Lung (tissue), 12 donors: ENCODE results near the gene TRIM45. TPM values are rescaled to one million over a fixed set of nuclear protein-coding genes. Genes with fewer than 3 reads are reported as not detected.

Experiments used
- ATAC-seq: fragments of 200-7000 bp; cut with Tn5 transposase; one replicate; pipeline ENCODE4 v1.9.1; 2020; ENCODE audit warnings: moderate number of reproducible peaks; ENCODE audit not compliant: insufficient read depth, low FRiP score
- DNase-seq, 3 donors: peaks; one replicate each; pipeline ENCODE4 v3.0.0-alpha.2; 2013 to 2017
- H3K27ac ChIP-seq, 2 donors: one replicate each; pipeline ENCODE4 v1.5.1; 2013; ENCODE audit warnings: mild to moderate bottlenecking in 2 of 2, moderate library complexity in 2 of 2, control low read depth in 1 of 2, inconsistent platforms in 1 of 2, low read depth in 1 of 2, low read length in 1 of 2
- H3K27me3 ChIP-seq, 3 donors: one replicate each; pipeline ENCODE4 v1.5.1; 2013; ENCODE audit warnings: low read length in 2 of 3; ENCODE audit not compliant: control insufficient read depth in 3 of 3, insufficient read depth in 3 of 3
- H3K36me3 ChIP-seq, 4 donors: one replicate each; pipeline ENCODE4 v1.5.1; 2013; ENCODE audit warnings: low read length in 4 of 4, mild to moderate bottlenecking in 1 of 4, moderate library complexity in 1 of 4; ENCODE audit not compliant: control insufficient read depth in 4 of 4, insufficient read depth in 4 of 4
- H3K4me1 ChIP-seq, 5 donors: one replicate each; pipeline ENCODE4 v1.5.1; 2013; ENCODE audit warnings: low read length in 5 of 5, mild to moderate bottlenecking in 2 of 5, moderate library complexity in 1 of 5; ENCODE audit not compliant: control insufficient read depth in 5 of 5, insufficient read depth in 5 of 5
- H3K4me3 ChIP-seq: one replicate; pipeline ENCODE4 v1.5.1; 2013; ENCODE audit warnings: mild to moderate bottlenecking, control low read depth, moderate library complexity
- H3K9ac ChIP-seq, 2 donors: one replicate each; pipeline ENCODE4 v1.5.1; 2013; ENCODE audit warnings: low read length in 2 of 2, control low read depth in 1 of 2; ENCODE audit not compliant: insufficient read depth in 1 of 2
- H3K9me3 ChIP-seq, 4 donors: one replicate each; pipeline ENCODE4 v1.5.1; 2013; ENCODE audit warnings: low read length in 3 of 4, mild to moderate bottlenecking in 1 of 4, moderate library complexity in 1 of 4; ENCODE audit not compliant: control insufficient read depth in 4 of 4, insufficient read depth in 3 of 4
- WGBS, 2 donors: extraction: QIAGEN DNeasy Blood & Tissue Kit; methylation state at CpG; one replicate each; pipeline ENCODE4 v1.1.7; 2013; 5-methylcytosine and 5-hydroxymethylcytosine counted together
- polyA plus RNA-seq, 2 donors: library from polyadenylated mRNA; stranded (reverse); fragments of 200-250 nt; gene quantifications; one replicate each; pipeline ENCODE4 v1.2.1, GENCODE V29; 2013
- total RNA-seq, 2 donors: library from RNA; depleted of rRNA in 1 of 2; stranded (reverse); fragments of >200 nt in 1 of 2; gene quantifications; one replicate each; pipeline ENCODE4 v1.2.1, GENCODE V29; 2014 to 2021
- TF ChIP-seq, protein P1 (sequence below): IDR thresholded peaks from 2 replicates; pipeline ENCODE4 v1.5.1; 2012; ENCODE audit warnings: mild to moderate bottlenecking; ENCODE audit errors: control extremely low read depth, extremely low read depth
- donor health status: control.
- donor health status: control.
- donor health status: Bipolar disorder and iron deficiency.
- donor health status: healthy.
- donor health status: DM: yes; HTN: yes; CAD: no.

The TRIM45 gene
- total and polyA plus RNA-seq, 4 donors: 0.41 to 6.0 (median 3.0) TPM

DNA sequence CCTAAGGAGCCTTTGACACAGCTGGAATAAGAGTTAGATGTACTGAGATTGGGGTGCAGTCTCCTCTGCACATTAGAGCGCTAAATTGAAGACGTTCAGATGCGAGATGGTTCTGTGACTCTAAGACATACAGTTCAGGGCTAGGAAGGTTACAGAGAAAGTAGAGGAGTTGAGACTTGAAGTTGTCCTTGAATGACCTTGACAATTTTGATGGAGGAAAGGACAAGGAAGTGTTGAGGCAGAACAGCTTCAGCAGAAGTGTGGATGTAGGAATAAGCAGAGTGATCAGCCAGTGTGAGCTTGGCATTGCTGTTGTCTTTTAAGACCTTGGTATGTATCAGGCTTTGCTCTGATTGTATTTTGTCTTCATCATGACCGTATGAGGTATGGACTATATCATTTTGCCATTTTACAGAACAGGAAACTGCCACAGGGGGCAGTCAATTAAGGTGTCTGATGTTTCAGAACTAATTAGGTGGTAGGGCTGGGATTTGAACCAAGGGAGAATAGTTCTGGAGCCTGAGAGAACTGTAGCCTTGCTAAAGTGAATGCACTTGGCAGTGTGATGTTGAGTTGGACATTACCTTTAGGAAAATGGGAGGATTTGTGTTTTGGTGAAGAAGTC is 52.2 kb downstream of the TRIM45 start:
- DNase-seq (no peak), ATAC-seq (no peak)
- Histone ChIP-seq H3K9me3 (no peaks in the 10 kb centered on the region), H3K4me3 (no peak overlapping the region), H3K9ac (no peak overlapping the region), H3K36me3 (no peaks in the 10 kb centered on the region), H3K4me1 (peaks cover 0 to 2% (median 0%) of the 10 kb centered on the region in 5 donors), H3K27me3 (no peaks in the 10 kb centered on the region), H3K27ac (no peak overlapping the region)
- TF ChIP-seq, protein P1, sequence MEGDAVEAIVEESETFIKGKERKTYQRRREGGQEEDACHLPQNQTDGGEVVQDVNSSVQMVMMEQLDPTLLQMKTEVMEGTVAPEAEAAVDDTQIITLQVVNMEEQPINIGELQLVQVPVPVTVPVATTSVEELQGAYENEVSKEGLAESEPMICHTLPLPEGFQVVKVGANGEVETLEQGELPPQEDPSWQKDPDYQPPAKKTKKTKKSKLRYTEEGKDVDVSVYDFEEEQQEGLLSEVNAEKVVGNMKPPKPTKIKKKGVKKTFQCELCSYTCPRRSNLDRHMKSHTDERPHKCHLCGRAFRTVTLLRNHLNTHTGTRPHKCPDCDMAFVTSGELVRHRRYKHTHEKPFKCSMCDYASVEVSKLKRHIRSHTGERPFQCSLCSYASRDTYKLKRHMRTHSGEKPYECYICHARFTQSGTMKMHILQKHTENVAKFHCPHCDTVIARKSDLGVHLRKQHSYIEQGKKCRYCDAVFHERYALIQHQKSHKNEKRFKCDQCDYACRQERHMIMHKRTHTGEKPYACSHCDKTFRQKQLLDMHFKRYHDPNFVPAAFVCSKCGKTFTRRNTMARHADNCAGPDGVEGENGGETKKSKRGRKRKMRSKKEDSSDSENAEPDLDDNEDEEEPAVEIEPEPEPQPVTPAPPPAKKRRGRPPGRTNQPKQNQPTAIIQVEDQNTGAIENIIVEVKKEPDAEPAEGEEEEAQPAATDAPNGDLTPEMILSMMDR: no peak
- WGBS, 2 donors: 85 to 91% methylated on average over 4 of the region's 4 CpGs

DNA sequence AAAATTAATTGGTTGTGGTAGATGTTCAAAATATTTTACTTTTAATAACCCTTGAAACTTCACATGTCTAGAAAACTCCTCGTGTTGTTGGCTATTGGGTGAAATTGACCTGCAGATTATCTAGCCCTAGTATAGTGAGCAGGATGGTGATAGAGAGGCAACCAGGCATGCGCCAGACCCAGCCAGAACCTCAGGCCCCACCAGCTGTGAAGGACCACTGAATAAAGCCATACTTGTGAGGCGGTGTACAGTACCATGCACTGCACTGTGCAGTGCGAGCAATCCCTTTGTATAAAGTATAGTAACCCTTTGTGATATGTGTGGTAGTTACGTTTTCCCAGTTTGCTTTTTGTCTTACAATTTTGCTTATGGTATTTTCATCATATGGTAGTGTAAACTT is 53.0 kb downstream of the TRIM45 start:
- Histone ChIP-seq H3K4me1 (peaks cover 0 to 2% (median 0%) of the 10 kb centered on the region in 5 donors), H3K27ac (no peak overlapping the region), H3K9me3 (no peaks in the 10 kb centered on the region), H3K4me3 (no peak overlapping the region), H3K27me3 (no peaks in the 10 kb centered on the region), H3K36me3 (no peaks in the 10 kb centered on the region), H3K9ac (no peak overlapping the region)
- ATAC-seq (no peak), DNase-seq (no peak)
- WGBS, 2 donors: 96 to 98% methylated on average over 5 of the region's 5 CpGs
- TF ChIP-seq, protein P1: no peak

DNA sequence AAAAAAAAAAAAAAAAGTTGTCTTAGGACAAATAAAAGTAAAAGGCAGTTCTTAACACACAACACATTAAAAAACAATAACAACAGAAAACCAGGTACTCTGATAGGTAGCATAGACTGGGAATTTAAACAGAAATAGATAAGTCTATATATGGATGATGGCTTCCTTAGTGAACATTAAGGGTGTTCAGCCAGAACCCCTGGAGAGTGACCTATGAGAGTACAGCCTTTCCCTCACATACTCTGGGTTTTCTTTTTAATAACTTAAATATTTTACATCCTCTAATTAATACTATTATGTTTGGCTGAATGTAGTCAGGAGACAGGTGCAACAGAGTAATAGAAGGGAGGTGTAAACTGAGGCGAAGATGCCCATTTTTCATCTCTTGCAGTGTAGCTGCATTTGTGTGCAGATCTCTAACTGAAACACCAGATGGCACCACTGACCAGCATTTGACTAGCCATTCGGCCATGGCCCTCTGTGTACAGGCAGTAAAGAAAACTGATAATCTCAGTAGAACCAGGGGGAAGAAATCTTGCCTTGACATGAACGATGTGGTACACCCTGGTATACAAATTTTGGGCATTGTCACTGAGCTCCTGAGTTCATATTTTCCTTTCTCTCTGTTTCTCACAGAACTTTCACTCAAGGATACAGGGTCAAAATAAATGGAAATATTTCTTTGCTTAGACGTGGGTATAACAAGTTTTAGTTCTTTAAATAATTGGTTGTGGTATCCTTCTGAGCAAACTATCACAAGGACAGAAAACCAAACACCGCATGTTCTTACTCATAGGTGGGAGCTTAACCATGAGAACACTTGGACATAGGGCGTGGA is 53.8 kb downstream of the TRIM45 start:
- H3K9ac ChIP-seq: no peak overlapping the region
- no peaks in the 10 kb centered on the region for H3K9me3 ChIP-seq
- no peak overlapping the region for H3K27ac ChIP-seq
- WGBS, 2 donors: 61 to 82% methylated on average over 6 of the region's 6 CpGs
- H3K4me1 ChIP-seq: peaks cover 0 to 2% (median 0%) of the 10 kb centered on the region in 5 donors
- H3K36me3 ChIP-seq: no peaks in the 10 kb centered on the region
- no peak overlapping the region for H3K4me3 ChIP-seq
- DNase-seq (peak; percentile 60 to 77 (median 63)), ATAC-seq (peak; percentile 85)
- TF ChIP-seq, protein P1: peak; percentile 85
- H3K27me3 ChIP-seq: no peaks in the 10 kb centered on the region
